Suppressor macrophage treated with lipopolysaccharide for 4 hours (primary cell): ENCODE measurements around the gene CHD5.

Experiments used
- DNase-seq: peaks from one replicate; pipeline ENCODE4 v3.0.0-alpha.2; 2020

Gene CHD5

GRCh38 chr1:6129313-6129712 lies 50.8 kb downstream of the CHD5 start:
- DNase-seq = no peak

GRCh38 chr1:6128276-6129081 lies 51.6 kb downstream of the CHD5 start:
- no peak for DNase-seq

GRCh38 chr1:6127587-6128163 lies 52.4 kb downstream of the CHD5 start:
- peak; percentile 83 for DNase-seq

GRCh38 chr1:6126521-6127067 lies 53.5 kb downstream of the CHD5 start:
- no peak for DNase-seq

GRCh38 chr1:6126028-6126427 lies 54.1 kb downstream of the CHD5 start:
- DNase-seq = no peak

- DNase-seq = no peak
These were observed 54.8 kb downstream of the CHD5 start for GRCh38 chr1:6125366-6125765.

GRCh38 chr1:6124746-6125365 lies 55.3 kb downstream of the CHD5 start:
- DNase-seq = no peak

- DNase-seq = no peak
These were observed 55.8 kb downstream of the CHD5 start for GRCh38 chr1:6124341-6124740.

- no peak for DNase-seq
These were observed 56.3 kb downstream of the CHD5 start for GRCh38 chr1:6123816-6124215.

GRCh38 chr1:6123083-6123482 lies 57.0 kb downstream of the CHD5 start:
- DNase-seq = peak; percentile 67

GRCh38 chr1:6121651-6122370 lies 58.3 kb downstream of the CHD5 start:
- no peak for DNase-seq

- no peak for DNase-seq
These were observed 59.1 kb downstream of the CHD5 start for GRCh38 chr1:6121021-6121421.

GRCh38 chr1:6118415-6118814 lies 61.7 kb downstream of the CHD5 start:
- no peak for DNase-seq

GRCh38 chr1:6117624-6118023 lies 62.5 kb downstream of the CHD5 start:
- DNase-seq = no peak

- no peak for DNase-seq
These were observed 63.1 kb downstream of the CHD5 start for GRCh38 chr1:6117064-6117463.

GRCh38 chr1:6116137-6116536 lies 64.0 kb downstream of the CHD5 start:
- DNase-seq = no peak

- DNase-seq = no peak
These were observed 66.4 kb downstream of the CHD5 start for GRCh38 chr1:6113745-6114144.

GRCh38 chr1:6113116-6113515 lies 67.0 kb downstream of the CHD5 start:
- no peak for DNase-seq

- DNase-seq = no peak
These were observed 67.5 kb downstream of the CHD5 start for GRCh38 chr1:6112690-6113005.

- no peak for DNase-seq
These were observed 68.0 kb downstream of the CHD5 start for GRCh38 chr1:6111991-6112689.

GRCh38 chr1:6111571-6111970 lies 68.5 kb downstream of the CHD5 start:
- DNase-seq = no peak

- DNase-seq = no peak
These were observed 69.8 kb downstream of the CHD5 start for GRCh38 chr1:6110326-6110725.

GRCh38 chr1:6109688-6110087 lies 70.4 kb downstream of the CHD5 start:
- no peak for DNase-seq
